GM23248 (cell line): ENCODE results near the gene MTUS2.

ENCODE experiments used
- EZH2 ChIP-seq: fragments of 200-600 bp; sonication (generic); IDR thresholded peaks from 2 replicates; pipeline ENCODE4 v1.6.1; 2018; ENCODE audit warnings: antibody characterized with exemption, mild to moderate bottlenecking; ENCODE audit not compliant: insufficient read depth, poor library complexity, severe bottlenecking
- EZH2phosphoT487 ChIP-seq: fragments of 200-600 bp; sonication (generic); IDR thresholded peaks from 2 replicates; pipeline ENCODE4 v1.6.1; 2018; ENCODE audit warnings: antibody characterized with exemption, moderate library complexity, mild to moderate bottlenecking, low read depth; ENCODE audit not compliant: insufficient read depth

DNA sequence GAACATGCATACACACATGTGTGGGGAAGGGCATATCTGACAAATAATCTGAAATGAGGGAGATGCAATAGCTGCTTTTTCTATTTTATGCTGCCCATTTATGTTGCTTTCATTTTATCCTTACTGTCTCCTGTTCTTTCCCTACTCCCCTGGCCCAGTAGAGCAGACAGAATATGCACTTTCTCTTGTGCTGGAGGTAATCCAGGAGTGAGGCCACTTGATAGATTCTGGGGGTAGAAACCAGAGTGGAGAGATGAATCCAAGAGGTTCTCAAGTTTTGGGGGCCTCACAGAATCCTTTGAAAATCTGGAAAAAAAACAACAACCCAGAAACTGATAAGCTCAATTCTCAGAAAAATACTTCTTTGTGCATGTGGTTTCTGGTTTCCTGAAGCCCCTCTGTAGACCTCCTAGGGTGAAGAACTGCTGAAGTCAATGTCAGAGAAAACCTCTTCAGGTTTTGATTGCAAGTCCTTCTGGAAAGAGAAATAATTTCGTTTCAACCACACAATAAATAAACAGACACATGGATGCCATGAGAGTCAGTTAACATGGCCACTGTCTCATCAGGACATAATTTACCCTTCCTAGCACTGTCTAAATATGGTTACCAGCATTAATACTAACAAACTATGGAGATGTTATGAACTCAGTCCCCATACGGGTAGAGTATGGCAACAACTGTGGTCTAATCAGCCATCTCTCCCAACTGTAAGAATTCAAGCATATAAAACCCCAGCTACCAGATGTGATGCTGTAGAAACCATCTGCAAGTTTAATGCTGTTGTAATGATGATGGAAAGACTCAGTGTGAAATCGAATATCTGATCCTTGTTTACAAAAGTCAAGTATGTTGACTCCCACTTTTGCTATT, 419.8 kb downstream of the MTUS2 start:
- no peak for TF ChIP-seq EZH2
- no peak for TF ChIP-seq EZH2phosphoT487
